GM10248 (cell line): ENCODE results near the gene SETD2.

ENCODE experiments used
- CTCF ChIA-PET: fragments of 300-600 bp; sonication (Branson Sonifier 250); formaldehyde crosslinking; extraction: SDS; loops from one replicate; lab custom pipeline; 2021; ENCODE audit warnings: antibody characterized with exemption; lab: Yijun Ruan, JAX
- POLR2A ChIA-PET: fragments of 350-650 bp; sonication (Branson Sonifier 250); formaldehyde crosslinking; extraction: SDS; loops from one replicate; lab custom pipeline; 2020; ENCODE audit warnings: antibody characterized with exemption; lab: Yijun Ruan, JAX
- DNase-seq: peaks from one replicate; pipeline ENCODE4 v3.0.0; 2012; ENCODE audit errors: extremely low spot score
- TF ChIP-seq, protein P1 (sequence below): IDR thresholded peaks from 2 replicates; pipeline ENCODE4 v1.5.1; 2012; ENCODE audit warnings: mild to moderate bottlenecking, low read depth; ENCODE audit errors: extremely low read depth, missing control alignments, control extremely low read depth

The SETD2 gene

GRCh38 chr3:47163169-47164006 is 525 bp downstream of the SETD2 start:
- ChIA-PET CTCF (interaction anchor here (1.4 to 3.2 kb wide), 8 partner anchors 14 to 184 kb away, joined by 3 to 15 read pairs (median 7); no protein-coding TSS in a partner anchor), POLR2A (interaction anchor here (0.5 to 1.1 kb wide), 2 partner anchors 118 to 146 kb away, joined by 3 read pairs; no protein-coding TSS in a partner anchor)
- TF ChIP-seq, protein P1, sequence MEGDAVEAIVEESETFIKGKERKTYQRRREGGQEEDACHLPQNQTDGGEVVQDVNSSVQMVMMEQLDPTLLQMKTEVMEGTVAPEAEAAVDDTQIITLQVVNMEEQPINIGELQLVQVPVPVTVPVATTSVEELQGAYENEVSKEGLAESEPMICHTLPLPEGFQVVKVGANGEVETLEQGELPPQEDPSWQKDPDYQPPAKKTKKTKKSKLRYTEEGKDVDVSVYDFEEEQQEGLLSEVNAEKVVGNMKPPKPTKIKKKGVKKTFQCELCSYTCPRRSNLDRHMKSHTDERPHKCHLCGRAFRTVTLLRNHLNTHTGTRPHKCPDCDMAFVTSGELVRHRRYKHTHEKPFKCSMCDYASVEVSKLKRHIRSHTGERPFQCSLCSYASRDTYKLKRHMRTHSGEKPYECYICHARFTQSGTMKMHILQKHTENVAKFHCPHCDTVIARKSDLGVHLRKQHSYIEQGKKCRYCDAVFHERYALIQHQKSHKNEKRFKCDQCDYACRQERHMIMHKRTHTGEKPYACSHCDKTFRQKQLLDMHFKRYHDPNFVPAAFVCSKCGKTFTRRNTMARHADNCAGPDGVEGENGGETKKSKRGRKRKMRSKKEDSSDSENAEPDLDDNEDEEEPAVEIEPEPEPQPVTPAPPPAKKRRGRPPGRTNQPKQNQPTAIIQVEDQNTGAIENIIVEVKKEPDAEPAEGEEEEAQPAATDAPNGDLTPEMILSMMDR: no peak
- DNase-seq: peak; percentile 52

- POLR2A ChIA-PET: no interaction called here
- no peak for DNase-seq
- TF ChIP-seq, protein P1: no peak
- CTCF ChIA-PET: interaction anchor here (1.3 to 2.6 kb wide), 2 partner anchors 13 to 80 kb away, joined by 3 to 10 read pairs; no protein-coding TSS in a partner anchor
Observed at GRCh38 chr3:47162697-47163168, 1.2 kb downstream of the SETD2 start.

DNA sequence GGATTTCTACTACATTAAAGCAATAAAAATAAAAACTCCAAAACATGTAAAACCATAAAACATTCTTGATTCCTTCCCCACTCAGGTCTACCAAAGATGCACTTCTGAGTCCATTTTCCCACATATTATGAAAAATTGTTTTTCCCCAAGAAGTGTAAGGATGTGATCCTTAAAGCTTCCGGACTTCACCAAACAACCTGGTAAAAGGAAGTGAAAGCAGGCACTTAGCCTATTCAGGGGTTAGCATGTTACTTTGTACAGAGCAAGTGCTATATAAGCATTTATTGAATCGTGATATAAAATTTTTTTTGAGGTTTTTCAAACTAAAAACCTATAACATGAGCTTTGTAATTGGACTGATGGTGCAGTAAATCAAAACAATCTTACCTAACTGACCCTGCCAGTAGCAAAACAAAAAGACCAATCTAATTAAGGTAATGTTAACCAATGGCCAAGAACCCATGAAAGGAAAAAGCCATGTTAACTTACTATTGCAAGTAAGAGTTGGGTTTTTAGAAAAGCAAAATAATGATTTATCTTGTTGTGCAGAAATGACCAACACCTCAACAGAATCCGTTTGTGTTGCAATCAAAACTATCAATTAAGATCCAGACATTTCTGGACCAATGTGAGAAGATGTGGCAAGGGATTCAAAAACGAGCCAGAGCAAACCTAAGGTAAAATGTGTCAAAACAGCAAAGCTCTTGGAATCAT is 1.8 kb downstream of the SETD2 start:
- POLR2A ChIA-PET: no interaction called here
- peak; percentile 23 for DNase-seq
- TF ChIP-seq, protein P1: no peak
- CTCF ChIA-PET: interaction anchor here (1.3 kb wide), 1 partner anchor 80 kb away, joined by 3 read pairs; no protein-coding TSS in a partner anchor

DNA sequence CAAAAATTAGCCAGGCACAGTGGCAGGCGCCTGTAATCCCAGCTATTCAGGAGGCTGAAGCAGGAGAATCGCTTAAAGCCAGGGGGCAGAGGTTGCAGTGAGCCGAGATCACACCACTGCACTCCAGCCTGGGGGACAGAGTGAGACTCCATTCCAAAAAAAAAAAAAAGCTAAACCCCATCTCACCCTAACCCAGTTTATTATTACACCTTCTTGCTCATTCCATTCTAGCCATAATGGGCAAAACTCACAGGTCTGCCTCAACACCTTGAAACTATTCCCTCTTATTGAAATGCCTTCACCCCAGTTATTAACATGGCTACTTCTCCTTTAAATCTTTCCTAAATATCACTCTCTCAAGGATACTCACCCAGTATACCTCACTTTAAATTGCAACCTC is 4.1 kb downstream of the SETD2 start:
- ChIA-PET CTCF (interaction anchor here (1.0 to 3.5 kb wide), 3 partner anchors 10 to 19 kb away, joined by 3 to 10 read pairs (median 3); no protein-coding TSS in a partner anchor), POLR2A (interaction anchor here (0.7 kb wide), 1 partner anchor 19 kb away, joined by 3 read pairs; no protein-coding TSS in a partner anchor)

DNA sequence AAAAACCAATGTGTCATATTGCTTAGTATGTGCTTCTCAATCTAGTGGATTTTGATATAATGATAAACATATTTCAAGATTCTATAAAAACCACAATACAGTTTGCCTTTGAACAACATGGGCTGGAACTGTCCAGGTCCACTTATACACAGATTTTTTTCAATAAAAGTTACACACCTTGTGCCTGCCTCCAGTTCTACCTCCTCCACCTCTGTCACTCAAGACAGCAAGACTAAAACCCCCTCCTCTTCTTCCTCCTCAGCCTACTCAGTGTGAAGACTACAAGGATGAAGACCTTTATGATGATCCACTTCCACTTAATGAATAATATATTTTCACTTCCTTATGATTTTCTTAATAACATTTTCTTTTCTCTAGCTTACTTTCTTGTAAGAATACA is 5.7 kb downstream of the SETD2 start:
- ChIA-PET CTCF (interaction anchor here (1.4 to 3.5 kb wide), 3 partner anchors 9 to 17 kb away, joined by 3 to 13 read pairs (median 10); no protein-coding TSS in a partner anchor), POLR2A (interaction anchor here (0.6 kb wide), 1 partner anchor 17 kb away, joined by 4 read pairs; no protein-coding TSS in a partner anchor)
- TF ChIP-seq, protein P1: no peak
- DNase-seq: no peak

More for the DNA sequence above, 4.1 kb downstream of the SETD2 start:
- no peak for DNase-seq
- TF ChIP-seq, protein P1: no peak

- TF ChIP-seq, protein P1: no peak
- ChIA-PET POLR2A (no interaction called here), CTCF (interaction anchor here (1.4 to 3.5 kb wide), 3 partner anchors 10 to 22 kb away, joined by 3 to 13 read pairs (median 10); no protein-coding TSS in a partner anchor)
- DNase-seq: no peak
Observed at GRCh38 chr3:47156396-47156795, 7.5 kb downstream of the SETD2 start.
